Natural killer cell (primary cell): ENCODE data around the gene NFKB2. TPM values are rescaled to one million over a fixed set of nuclear protein-coding genes. Genes with fewer than 3 reads are reported as not detected.

ENCODE experiments used
- ATAC-seq, 3 donors: fragments of 150-1000 bp in 2 of 3; fragments of 200-7000 bp in 1 of 3; cut with Tn5 transposase; 1 replicate in 1 of 3; 2 replicates in 2 of 3; pipeline ENCODE4 v1.10.0; 2021; ENCODE audit warnings: mild to moderate bottlenecking in 2 of 3, moderate library complexity in 2 of 3
- DNase-seq, 2 donors: peaks; one replicate each; pipeline versions ENCODE4 v3.0.0 to v3.0.0-alpha.2; 2013 to 2021; ENCODE audit warnings: mixed read lengths in 1 of 2
- H3K27ac ChIP-seq: one replicate; pipeline ENCODE4 v1.5.1; 2013; ENCODE audit warnings: mild to moderate bottlenecking, low read length
- H3K27me3 ChIP-seq: one replicate; pipeline ENCODE4 v1.6.1; 2013; ENCODE audit warnings: low read length; ENCODE audit not compliant: control insufficient read depth, insufficient read depth
- H3K36me3 ChIP-seq: one replicate; pipeline ENCODE4 v1.6.1; 2013; ENCODE audit warnings: low read length; ENCODE audit not compliant: control insufficient read depth, insufficient read depth
- H3K4me1 ChIP-seq: one replicate; pipeline ENCODE4 v1.6.1; 2013; ENCODE audit warnings: low read length; ENCODE audit not compliant: control insufficient read depth, insufficient read depth
- H3K4me3 ChIP-seq: one replicate; pipeline ENCODE4 v1.5.1; 2013; ENCODE audit warnings: low read length
- H3K9me3 ChIP-seq: one replicate; pipeline ENCODE4 v1.6.1; 2013; ENCODE audit warnings: low read length; ENCODE audit not compliant: control insufficient read depth, insufficient read depth
- H3K27ac Mint-ChIP-seq, 2 donors: one replicate each; pipeline ENCODE4 v1.8.0; 2022; ENCODE audit warnings: mild to moderate bottlenecking in 2 of 2, mixed read lengths in 2 of 2, moderate library complexity in 1 of 2
- H3K27me3 Mint-ChIP-seq, 2 donors: one replicate each; pipeline ENCODE4 v1.8.0; 2022; ENCODE audit warnings: low read depth in 2 of 2, mixed read lengths in 2 of 2
- H3K36me3 Mint-ChIP-seq: one replicate; pipeline ENCODE4 v1.8.0; 2022; ENCODE audit warnings: mixed read lengths
- H3K4me1 Mint-ChIP-seq, 2 donors: one replicate each; pipeline ENCODE4 v1.8.0; 2022; ENCODE audit warnings: mixed read lengths in 2 of 2
- H3K4me3 Mint-ChIP-seq: one replicate; pipeline ENCODE4 v1.8.0; 2022; ENCODE audit warnings: mild to moderate bottlenecking, moderate library complexity, mixed read lengths
- H3K9me3 Mint-ChIP-seq, 2 donors: one replicate each; pipeline ENCODE4 v1.8.0; 2022; ENCODE audit warnings: mixed read lengths in 2 of 2
- WGBS: methylation state at CpG from one replicate; pipeline ENCODE4 v1.1.7; 2013; ENCODE audit warnings: missing lambda C conversion rate; ENCODE audit not compliant: insufficient coverage; 5-methylcytosine and 5-hydroxymethylcytosine counted together
- intact Hi-C: fragments of 100-400 bp; cut with micrococcal nuclease; formaldehyde crosslinking; loops from one replicate; pipeline ENCODE4 v1.14.2; 2022
- total RNA-seq, 4 donors: library from RNA; stranded (reverse); fragments of 120-200 nt in 1 of 4; gene quantifications; one replicate each; pipeline versions ENCODE4 v1.2.3 to v1.2.4, GENCODE V29; 2013 to 2022
- TF ChIP-seq, protein P1 (sequence below): fragments of 200-600 bp; IDR thresholded peaks from one replicate; pipeline ENCODE4 v1.8.0; 2022; ENCODE audit warnings: antibody characterized with exemption

NFKB2 gene
- total RNA-seq, 3 donors from 2014 or later (not counting 1 experiment from before 2014, with no cell fraction given) = 201 to 264 (median 246) TPM

- no peaks in the 10 kb centered on the region for H3K4me1 ChIP-seq
- intact Hi-C loops = no loop called here
- no peak overlapping the region for H3K4me3 ChIP-seq
- H3K9me3 ChIP-seq = no peaks in the 10 kb centered on the region
- no peak for ATAC-seq
- Mint-ChIP-seq H3K9me3 (no peaks in the 10 kb centered on the region), H3K4me1 (no peaks in the 10 kb centered on the region), H3K36me3 (no peaks in the 10 kb centered on the region), H3K27ac (no peak overlapping the region), H3K4me3 (no peak overlapping the region), H3K27me3 (no peaks in the 10 kb centered on the region)
- H3K36me3 ChIP-seq = peaks cover 60% of the 10 kb centered on the region
- TF ChIP-seq, protein P1, sequence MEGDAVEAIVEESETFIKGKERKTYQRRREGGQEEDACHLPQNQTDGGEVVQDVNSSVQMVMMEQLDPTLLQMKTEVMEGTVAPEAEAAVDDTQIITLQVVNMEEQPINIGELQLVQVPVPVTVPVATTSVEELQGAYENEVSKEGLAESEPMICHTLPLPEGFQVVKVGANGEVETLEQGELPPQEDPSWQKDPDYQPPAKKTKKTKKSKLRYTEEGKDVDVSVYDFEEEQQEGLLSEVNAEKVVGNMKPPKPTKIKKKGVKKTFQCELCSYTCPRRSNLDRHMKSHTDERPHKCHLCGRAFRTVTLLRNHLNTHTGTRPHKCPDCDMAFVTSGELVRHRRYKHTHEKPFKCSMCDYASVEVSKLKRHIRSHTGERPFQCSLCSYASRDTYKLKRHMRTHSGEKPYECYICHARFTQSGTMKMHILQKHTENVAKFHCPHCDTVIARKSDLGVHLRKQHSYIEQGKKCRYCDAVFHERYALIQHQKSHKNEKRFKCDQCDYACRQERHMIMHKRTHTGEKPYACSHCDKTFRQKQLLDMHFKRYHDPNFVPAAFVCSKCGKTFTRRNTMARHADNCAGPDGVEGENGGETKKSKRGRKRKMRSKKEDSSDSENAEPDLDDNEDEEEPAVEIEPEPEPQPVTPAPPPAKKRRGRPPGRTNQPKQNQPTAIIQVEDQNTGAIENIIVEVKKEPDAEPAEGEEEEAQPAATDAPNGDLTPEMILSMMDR = no peak
- no peaks in the 10 kb centered on the region for H3K27me3 ChIP-seq
- 98% methylated on average over 6 of the region's 6 CpGs for WGBS
- no peak for DNase-seq
- H3K27ac ChIP-seq = no peak overlapping the region
Observed at GRCh38 chr10:102379383-102379782, 16.1 kb upstream of the NFKB2 start.

GRCh38 chr10:102381983-102382382 lies 13.5 kb upstream of the NFKB2 start:
- TF ChIP-seq, protein P1 = no peak
- H3K27me3 ChIP-seq = no peaks in the 10 kb centered on the region
- no peak overlapping the region for H3K27ac ChIP-seq
- no peaks in the 10 kb centered on the region for H3K4me1 ChIP-seq
- no peaks in the 10 kb centered on the region for H3K9me3 ChIP-seq
- WGBS = 97% methylated on average over 9 of the region's 9 CpGs
- intact Hi-C loops = no loop called here
- Mint-ChIP-seq H3K4me3 (no peak overlapping the region), H3K9me3 (no peaks in the 10 kb centered on the region), H3K27me3 (no peaks in the 10 kb centered on the region), H3K27ac (no peak overlapping the region), H3K36me3 (no peaks in the 10 kb centered on the region), H3K4me1 (no peaks in the 10 kb centered on the region)
- DNase-seq = no peak
- H3K4me3 ChIP-seq = no peak overlapping the region
- peaks cover 41% of the 10 kb centered on the region for H3K36me3 ChIP-seq
- no peak for ATAC-seq

- TF ChIP-seq, protein P1 = no peak
- Histone ChIP-seq H3K4me3 (no peak overlapping the region), H3K27ac (no peak overlapping the region), H3K4me1 (no peaks in the 10 kb centered on the region), H3K9me3 (no peaks in the 10 kb centered on the region), H3K27me3 (no peaks in the 10 kb centered on the region), H3K36me3 (peaks cover 39% of the 10 kb centered on the region)
- DNase-seq (no peak), ATAC-seq (no peak)
- Mint-ChIP-seq H3K27ac (no peak overlapping the region), H3K36me3 (no peaks in the 10 kb centered on the region), H3K27me3 (no peaks in the 10 kb centered on the region), H3K4me1 (no peaks in the 10 kb centered on the region), H3K4me3 (no peak overlapping the region), H3K9me3 (no peaks in the 10 kb centered on the region)
- intact Hi-C loops = no loop called here
- WGBS = 97% methylated on average over 8 of the region's 8 CpGs
Observed at GRCh38 chr10:102382871-102383270, 12.6 kb upstream of the NFKB2 start.

- no peaks in the 10 kb centered on the region for H3K27me3 Mint-ChIP-seq
- H3K36me3 Mint-ChIP-seq = no peaks in the 10 kb centered on the region
- Histone ChIP-seq H3K27me3 (no peaks in the 10 kb centered on the region), H3K4me1 (no peaks in the 10 kb centered on the region), H3K9me3 (no peaks in the 10 kb centered on the region), H3K27ac (no peak overlapping the region), H3K4me3 (no peak overlapping the region), H3K36me3 (peaks cover 30% of the 10 kb centered on the region)
- H3K4me1 Mint-ChIP-seq = no peaks in the 10 kb centered on the region
- ATAC-seq (peak in 1 of 3 donors; percentile 50), DNase-seq (peak in 1 of 2 donors; percentile 53)
- TF ChIP-seq, protein P1 = peak; percentile 21
- no peak overlapping the region for H3K27ac Mint-ChIP-seq
- intact Hi-C loops = no loop called here
- H3K9me3 Mint-ChIP-seq = no peaks in the 10 kb centered on the region
- WGBS = 62% methylated on average over 6 of the region's 6 CpGs
- no peak overlapping the region for H3K4me3 Mint-ChIP-seq
Observed at GRCh38 chr10:102384053-102384452, 11.5 kb upstream of the NFKB2 start.
